ENCODE results near the gene PAX6. TPM values are rescaled to one million over a fixed set of nuclear protein-coding genes. Genes with fewer than 3 reads are reported as not detected.

The PAX6 gene
- total RNA-seq, 2 donors from 2014 or later, result 5.4 to 6.8 TPM

- peak overlapping the region; percentile 85 for H3K4me3 ChIP-seq (ENCODE audit: low read length)
- WGBS, 2 experiments (ENCODE audit: insufficient coverage in 1 of 2, insufficient read length in 1 of 2), result 20 to 25% methylated on average over 1 to 18 of the region's 20 CpGs
- peaks cover 18% of the 10 kb centered on the region for H3K4me1 ChIP-seq (ENCODE audit: control insufficient read depth, insufficient read depth, low read length)
- Mint-ChIP-seq H3K4me1 (peaks cover 58% of the 10 kb centered on the region), H3K27ac (no peak overlapping the region), H3K9me3 (no peaks in the 10 kb centered on the region), H3K27me3 (ENCODE audit: insufficient read depth) (peaks cover 99% of the 10 kb centered on the region), H3K4me3 (peak overlapping the region; percentile 60), H3K36me3 (ENCODE audit: low read depth) (peaks cover 2% of the 10 kb centered on the region)
- H3K27me3 ChIP-seq (ENCODE audit: control insufficient read depth, insufficient read depth, low read length, poor library complexity, severe bottlenecking), result peaks cover 97% of the 10 kb centered on the region
- H3K36me3 ChIP-seq (ENCODE audit: control insufficient read depth, insufficient read depth, low read length), result peaks cover 28% of the 10 kb centered on the region
- peak; percentile 83 for DNase-seq
- no peak overlapping the region for H3K27ac ChIP-seq (ENCODE audit: low read depth, low read length)
- TF ChIP-seq, protein P1, sequence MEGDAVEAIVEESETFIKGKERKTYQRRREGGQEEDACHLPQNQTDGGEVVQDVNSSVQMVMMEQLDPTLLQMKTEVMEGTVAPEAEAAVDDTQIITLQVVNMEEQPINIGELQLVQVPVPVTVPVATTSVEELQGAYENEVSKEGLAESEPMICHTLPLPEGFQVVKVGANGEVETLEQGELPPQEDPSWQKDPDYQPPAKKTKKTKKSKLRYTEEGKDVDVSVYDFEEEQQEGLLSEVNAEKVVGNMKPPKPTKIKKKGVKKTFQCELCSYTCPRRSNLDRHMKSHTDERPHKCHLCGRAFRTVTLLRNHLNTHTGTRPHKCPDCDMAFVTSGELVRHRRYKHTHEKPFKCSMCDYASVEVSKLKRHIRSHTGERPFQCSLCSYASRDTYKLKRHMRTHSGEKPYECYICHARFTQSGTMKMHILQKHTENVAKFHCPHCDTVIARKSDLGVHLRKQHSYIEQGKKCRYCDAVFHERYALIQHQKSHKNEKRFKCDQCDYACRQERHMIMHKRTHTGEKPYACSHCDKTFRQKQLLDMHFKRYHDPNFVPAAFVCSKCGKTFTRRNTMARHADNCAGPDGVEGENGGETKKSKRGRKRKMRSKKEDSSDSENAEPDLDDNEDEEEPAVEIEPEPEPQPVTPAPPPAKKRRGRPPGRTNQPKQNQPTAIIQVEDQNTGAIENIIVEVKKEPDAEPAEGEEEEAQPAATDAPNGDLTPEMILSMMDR (conservative IDR thresholded peaks at IDR 0.05), result no peak
- H3K9ac ChIP-seq (ENCODE audit: extremely low read depth, low read length, poor library complexity, severe bottlenecking), result no peak overlapping the region
- H3K9me3 ChIP-seq (ENCODE audit: control insufficient read depth, low read length), result no peaks in the 10 kb centered on the region
These were observed 5.4 kb downstream of the PAX6 start for GRCh38 chr11:31805629-31806185.

GRCh38 chr11:31805037-31805628 lies 6.0 kb downstream of the PAX6 start:
- Histone ChIP-seq H3K4me1 (ENCODE audit: control insufficient read depth, insufficient read depth, low read length) (peaks cover 18% of the 10 kb centered on the region), H3K27ac (ENCODE audit: low read depth, low read length) (no peak overlapping the region)
- TF ChIP-seq, protein P1 (conservative IDR thresholded peaks at IDR 0.05), result no peak

DNA sequence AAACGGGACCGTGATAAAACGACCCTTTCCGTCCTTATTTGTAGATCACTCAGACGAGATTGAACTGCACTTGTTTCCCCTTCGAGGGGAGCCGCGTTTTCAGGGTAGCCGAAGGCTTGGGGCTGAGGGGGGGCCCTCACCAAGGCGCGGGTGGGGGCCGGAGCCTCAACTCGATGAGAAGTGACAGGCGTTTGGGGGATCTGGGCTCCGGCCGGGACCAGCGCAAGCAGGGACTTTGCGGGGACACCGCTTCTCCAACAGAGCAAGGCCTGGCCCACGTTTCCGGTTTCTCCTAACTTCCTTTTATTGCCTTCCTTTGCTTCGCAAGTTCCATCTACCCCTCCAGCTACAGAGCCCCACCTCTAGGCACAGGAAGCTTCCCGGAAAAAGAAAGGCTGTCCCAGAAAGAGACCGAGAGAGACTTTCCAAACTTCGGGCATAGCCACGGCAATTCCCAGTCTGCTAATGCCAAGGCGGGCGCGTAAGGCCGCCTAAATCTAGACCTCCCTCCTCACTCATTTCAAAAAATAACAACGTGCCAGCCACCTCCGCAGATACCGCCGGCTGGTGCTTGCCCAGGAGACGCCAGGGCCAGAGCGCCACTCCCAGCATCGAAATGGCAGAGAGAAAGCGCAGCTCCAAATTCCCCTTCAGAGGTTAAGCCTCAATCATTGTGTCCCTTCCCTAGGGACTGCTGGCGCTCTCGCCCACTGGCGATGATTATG lies 6.6 kb downstream of the PAX6 start:
- H3K4me3 ChIP-seq (ENCODE audit: low read length), result peak overlapping the region; percentile 63
- TF ChIP-seq, protein P1 (conservative IDR thresholded peaks at IDR 0.05), result no peak
- H3K9me3 ChIP-seq (ENCODE audit: control insufficient read depth, low read length), result no peaks in the 10 kb centered on the region
- WGBS, 2 experiments (ENCODE audit: insufficient coverage in 1 of 2, insufficient read length in 1 of 2), result 6 to 8% methylated on average over 28 to 41 of the region's 41 CpGs
- H3K9ac ChIP-seq (ENCODE audit: extremely low read depth, low read length, poor library complexity, severe bottlenecking), result no peak overlapping the region
- Mint-ChIP-seq H3K36me3 (ENCODE audit: low read depth) (peaks cover 2% of the 10 kb centered on the region), H3K27me3 (ENCODE audit: insufficient read depth) (peaks cover 100% of the 10 kb centered on the region), H3K9me3 (no peaks in the 10 kb centered on the region), H3K4me1 (peaks cover 63% of the 10 kb centered on the region), H3K27ac (peak overlapping the region; percentile 36), H3K4me3 (peak overlapping the region; percentile 60)
- no peak overlapping the region for H3K27ac ChIP-seq (ENCODE audit: low read depth, low read length)
- H3K4me1 ChIP-seq (ENCODE audit: control insufficient read depth, insufficient read depth, low read length), result peaks cover 18% of the 10 kb centered on the region
- H3K36me3 ChIP-seq (ENCODE audit: control insufficient read depth, insufficient read depth, low read length), result peaks cover 36% of the 10 kb centered on the region
- peak; percentile 76 for DNase-seq
- peaks cover 100% of the 10 kb centered on the region for H3K27me3 ChIP-seq (ENCODE audit: control insufficient read depth, insufficient read depth, low read length, poor library complexity, severe bottlenecking)

More at GRCh38 chr11:31805037-31805628, 6.0 kb downstream of the PAX6 start:
- Mint-ChIP-seq H3K36me3 (ENCODE audit: low read depth) (peaks cover 2% of the 10 kb centered on the region), H3K27me3 (ENCODE audit: insufficient read depth) (peaks cover 100% of the 10 kb centered on the region), H3K4me3 (peak overlapping the region; percentile 60), H3K4me1 (peaks cover 62% of the 10 kb centered on the region), H3K27ac (no peak overlapping the region), H3K9me3 (no peaks in the 10 kb centered on the region)
- Histone ChIP-seq H3K4me3 (ENCODE audit: low read length) (peak overlapping the region; percentile 63), H3K9me3 (ENCODE audit: control insufficient read depth, low read length) (no peaks in the 10 kb centered on the region), H3K9ac (ENCODE audit: extremely low read depth, low read length, poor library complexity, severe bottlenecking) (no peak overlapping the region), H3K36me3 (ENCODE audit: control insufficient read depth, insufficient read depth, low read length) (peaks cover 34% of the 10 kb centered on the region), H3K27me3 (ENCODE audit: control insufficient read depth, insufficient read depth, low read length, poor library complexity, severe bottlenecking) (peaks cover 99% of the 10 kb centered on the region)
- WGBS, 2 experiments (ENCODE audit: insufficient coverage in 1 of 2, insufficient read length in 1 of 2), result 9 to 12% methylated on average over 37 to 51 of the region's 51 CpGs
- peak; percentile 83 for DNase-seq

Data from endodermal cell (in vitro differentiated cells).